HCT116 (cell line): ENCODE data around the gene ZXDC.

Experiments
- ELF1 ChIP-seq: IDR thresholded peaks from 2 replicates; pipeline ENCODE4 v1.6.1; 2012; ENCODE audit warnings: low read depth, borderline replicate concordance
- EZH2phosphoT487 ChIP-seq: fragments of 200-600 bp; IDR thresholded peaks from 2 replicates; pipeline ENCODE4 v1.6.1; 2018; ENCODE audit warnings: antibody characterized with exemption, borderline replicate concordance
- JUND ChIP-seq: IDR thresholded peaks from 2 replicates; pipeline ENCODE4 v1.6.1; 2012
- POLR2A ChIP-seq: IDR thresholded peaks from 2 replicates; pipeline ENCODE4 v1.7.0; 2011; ENCODE audit warnings: borderline replicate concordance; ENCODE audit not compliant: insufficient read depth, insufficient read length; ENCODE audit errors: extremely low read depth
- RAD21 ChIP-seq: IDR thresholded peaks from 2 replicates; pipeline ENCODE4 v1.6.1; 2012; ENCODE audit warnings: low read depth, mild to moderate bottlenecking
- TCF7L2 ChIP-seq: IDR thresholded peaks from 2 replicates; pipeline ENCODE4 v1.7.0; 2011; ENCODE audit warnings: borderline replicate concordance, inconsistent platforms; ENCODE audit not compliant: insufficient read depth, insufficient read length; ENCODE audit errors: extremely low read depth
- TF ChIP-seq, protein P1 (sequence below): IDR thresholded peaks from 2 replicates; pipeline ENCODE4 v1.6.1; 2011; ENCODE audit warnings: mild to moderate bottlenecking, low read length, moderate library complexity; ENCODE audit not compliant: insufficient replicate concordance; ENCODE audit errors: extremely low read depth
- TF ChIP-seq, protein P2 (sequence below), 3 experiments: fragments of 200-600 bp in 1 of 3; sonication (generic) in 1 of 3; IDR thresholded peaks in 2 of 3; conservative IDR thresholded peaks in 1 of 3; 2 replicates each; pipeline ENCODE4 v1.5.1; 2012 to 2017; ENCODE audit warnings: low read depth in 2 of 3, low read length in 2 of 3, antibody characterized with exemption in 1 of 3, borderline replicate concordance in 1 of 3, control low read depth in 1 of 3, mild to moderate bottlenecking in 1 of 3, mixed read lengths in 1 of 3, mixed run types in 1 of 3, moderate library complexity in 1 of 3; ENCODE audit not compliant: insufficient read depth in 1 of 3
- TF ChIP-seq, protein P3 (sequence below): IDR thresholded peaks from 2 replicates; pipeline ENCODE4 v1.6.1; 2012; ENCODE audit warnings: low read depth

DNA sequence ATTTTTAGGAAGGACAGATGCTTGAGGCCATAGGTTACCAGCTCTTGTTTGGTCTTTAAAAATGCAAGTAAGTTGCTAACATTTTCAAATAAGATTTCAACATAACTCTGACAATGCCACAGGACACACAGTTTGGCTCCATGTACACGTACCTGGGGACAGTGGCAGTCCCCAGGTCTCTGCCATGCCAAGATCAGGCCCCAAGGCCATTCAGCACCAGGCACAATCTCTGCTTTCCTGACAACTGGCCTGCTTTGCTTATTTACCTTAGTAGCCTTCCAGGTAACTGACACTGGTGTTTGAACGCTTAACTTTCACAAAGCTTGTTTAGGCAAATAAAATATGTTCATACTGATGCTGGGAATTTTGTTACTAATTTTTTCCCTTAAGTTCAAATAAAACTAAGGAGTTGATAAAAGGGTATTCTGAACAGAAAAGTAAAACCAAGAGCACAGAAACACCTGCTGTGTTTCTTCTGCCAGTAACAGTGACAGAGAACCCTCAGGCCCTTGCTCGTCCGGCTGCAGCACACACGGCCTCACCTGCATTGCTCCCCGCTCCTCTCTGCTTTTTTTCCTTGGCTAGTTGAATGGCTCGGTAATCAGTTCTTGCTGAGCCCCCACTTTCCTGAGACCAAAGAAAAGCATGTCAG is 16.5 kb downstream of the ZXDC start:
- TF ChIP-seq RAD21 (no peak), TCF7L2 (no peak), POLR2A (no peak), EZH2phosphoT487 (no peak), JUND (no peak), ELF1 (no peak)
- TF ChIP-seq, protein P1, sequence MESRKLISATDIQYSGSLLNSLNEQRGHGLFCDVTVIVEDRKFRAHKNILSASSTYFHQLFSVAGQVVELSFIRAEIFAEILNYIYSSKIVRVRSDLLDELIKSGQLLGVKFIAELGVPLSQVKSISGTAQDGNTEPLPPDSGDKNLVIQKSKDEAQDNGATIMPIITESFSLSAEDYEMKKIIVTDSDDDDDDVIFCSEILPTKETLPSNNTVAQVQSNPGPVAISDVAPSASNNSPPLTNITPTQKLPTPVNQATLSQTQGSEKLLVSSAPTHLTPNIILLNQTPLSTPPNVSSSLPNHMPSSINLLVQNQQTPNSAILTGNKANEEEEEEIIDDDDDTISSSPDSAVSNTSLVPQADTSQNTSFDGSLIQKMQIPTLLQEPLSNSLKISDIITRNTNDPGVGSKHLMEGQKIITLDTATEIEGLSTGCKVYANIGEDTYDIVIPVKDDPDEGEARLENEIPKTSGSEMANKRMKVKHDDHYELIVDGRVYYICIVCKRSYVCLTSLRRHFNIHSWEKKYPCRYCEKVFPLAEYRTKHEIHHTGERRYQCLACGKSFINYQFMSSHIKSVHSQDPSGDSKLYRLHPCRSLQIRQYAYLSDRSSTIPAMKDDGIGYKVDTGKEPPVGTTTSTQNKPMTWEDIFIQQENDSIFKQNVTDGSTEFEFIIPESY, result no peak
- TF ChIP-seq, protein P2, sequence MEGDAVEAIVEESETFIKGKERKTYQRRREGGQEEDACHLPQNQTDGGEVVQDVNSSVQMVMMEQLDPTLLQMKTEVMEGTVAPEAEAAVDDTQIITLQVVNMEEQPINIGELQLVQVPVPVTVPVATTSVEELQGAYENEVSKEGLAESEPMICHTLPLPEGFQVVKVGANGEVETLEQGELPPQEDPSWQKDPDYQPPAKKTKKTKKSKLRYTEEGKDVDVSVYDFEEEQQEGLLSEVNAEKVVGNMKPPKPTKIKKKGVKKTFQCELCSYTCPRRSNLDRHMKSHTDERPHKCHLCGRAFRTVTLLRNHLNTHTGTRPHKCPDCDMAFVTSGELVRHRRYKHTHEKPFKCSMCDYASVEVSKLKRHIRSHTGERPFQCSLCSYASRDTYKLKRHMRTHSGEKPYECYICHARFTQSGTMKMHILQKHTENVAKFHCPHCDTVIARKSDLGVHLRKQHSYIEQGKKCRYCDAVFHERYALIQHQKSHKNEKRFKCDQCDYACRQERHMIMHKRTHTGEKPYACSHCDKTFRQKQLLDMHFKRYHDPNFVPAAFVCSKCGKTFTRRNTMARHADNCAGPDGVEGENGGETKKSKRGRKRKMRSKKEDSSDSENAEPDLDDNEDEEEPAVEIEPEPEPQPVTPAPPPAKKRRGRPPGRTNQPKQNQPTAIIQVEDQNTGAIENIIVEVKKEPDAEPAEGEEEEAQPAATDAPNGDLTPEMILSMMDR (IDR thresholded peaks at IDR 0.05 in 2 of 3, conservative IDR thresholded peaks at IDR 0.05 in 1 of 3; ENCODE audit: borderline replicate concordance in 1 of 3, insufficient read depth in 1 of 3, low read depth in 2 of 3, low read length in 2 of 3), result no peak
- TF ChIP-seq, protein P3, sequence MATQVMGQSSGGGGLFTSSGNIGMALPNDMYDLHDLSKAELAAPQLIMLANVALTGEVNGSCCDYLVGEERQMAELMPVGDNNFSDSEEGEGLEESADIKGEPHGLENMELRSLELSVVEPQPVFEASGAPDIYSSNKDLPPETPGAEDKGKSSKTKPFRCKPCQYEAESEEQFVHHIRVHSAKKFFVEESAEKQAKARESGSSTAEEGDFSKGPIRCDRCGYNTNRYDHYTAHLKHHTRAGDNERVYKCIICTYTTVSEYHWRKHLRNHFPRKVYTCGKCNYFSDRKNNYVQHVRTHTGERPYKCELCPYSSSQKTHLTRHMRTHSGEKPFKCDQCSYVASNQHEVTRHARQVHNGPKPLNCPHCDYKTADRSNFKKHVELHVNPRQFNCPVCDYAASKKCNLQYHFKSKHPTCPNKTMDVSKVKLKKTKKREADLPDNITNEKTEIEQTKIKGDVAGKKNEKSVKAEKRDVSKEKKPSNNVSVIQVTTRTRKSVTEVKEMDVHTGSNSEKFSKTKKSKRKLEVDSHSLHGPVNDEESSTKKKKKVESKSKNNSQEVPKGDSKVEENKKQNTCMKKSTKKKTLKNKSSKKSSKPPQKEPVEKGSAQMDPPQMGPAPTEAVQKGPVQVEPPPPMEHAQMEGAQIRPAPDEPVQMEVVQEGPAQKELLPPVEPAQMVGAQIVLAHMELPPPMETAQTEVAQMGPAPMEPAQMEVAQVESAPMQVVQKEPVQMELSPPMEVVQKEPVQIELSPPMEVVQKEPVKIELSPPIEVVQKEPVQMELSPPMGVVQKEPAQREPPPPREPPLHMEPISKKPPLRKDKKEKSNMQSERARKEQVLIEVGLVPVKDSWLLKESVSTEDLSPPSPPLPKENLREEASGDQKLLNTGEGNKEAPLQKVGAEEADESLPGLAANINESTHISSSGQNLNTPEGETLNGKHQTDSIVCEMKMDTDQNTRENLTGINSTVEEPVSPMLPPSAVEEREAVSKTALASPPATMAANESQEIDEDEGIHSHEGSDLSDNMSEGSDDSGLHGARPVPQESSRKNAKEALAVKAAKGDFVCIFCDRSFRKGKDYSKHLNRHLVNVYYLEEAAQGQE, result no peak
